Measurements from ENCODE around the gene SUMF1.

The SUMF1 gene

DNA sequence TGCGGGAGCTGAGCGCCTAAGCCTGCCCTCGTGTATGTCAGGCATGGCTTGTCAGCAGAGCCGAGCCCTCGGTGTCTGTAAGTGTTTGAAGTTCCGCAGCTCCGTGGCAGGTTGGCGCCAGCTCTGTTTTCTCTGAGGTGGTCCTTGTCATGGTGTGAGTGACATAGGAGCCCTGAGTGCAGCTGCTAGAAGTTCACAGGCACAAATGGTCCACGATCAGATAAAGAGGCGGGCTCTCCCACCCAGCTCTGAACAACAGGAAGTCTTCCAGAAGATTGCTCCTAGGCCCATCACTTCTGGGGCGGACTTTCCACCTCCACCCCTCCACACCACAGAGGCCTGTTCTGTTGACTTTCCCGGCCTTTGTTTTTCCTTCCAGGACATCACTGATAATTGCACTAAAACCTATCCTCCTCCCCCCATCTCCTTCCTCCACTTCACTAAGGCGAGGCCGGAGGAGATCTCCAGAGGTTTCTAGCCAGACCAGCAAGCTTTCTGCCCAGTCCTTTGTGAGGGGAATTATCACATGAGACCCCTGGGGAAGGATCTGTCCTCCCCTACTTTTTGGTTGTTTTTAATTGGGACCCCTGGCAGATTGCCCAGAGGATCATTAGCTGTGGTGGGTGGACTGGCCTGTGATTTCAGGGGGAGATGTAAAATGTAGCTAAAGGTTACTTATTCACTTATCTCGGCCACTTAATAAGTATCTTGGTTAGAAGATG, 46.0 kb upstream of the SUMF1 start:
- TF ChIP-seq, protein P1, sequence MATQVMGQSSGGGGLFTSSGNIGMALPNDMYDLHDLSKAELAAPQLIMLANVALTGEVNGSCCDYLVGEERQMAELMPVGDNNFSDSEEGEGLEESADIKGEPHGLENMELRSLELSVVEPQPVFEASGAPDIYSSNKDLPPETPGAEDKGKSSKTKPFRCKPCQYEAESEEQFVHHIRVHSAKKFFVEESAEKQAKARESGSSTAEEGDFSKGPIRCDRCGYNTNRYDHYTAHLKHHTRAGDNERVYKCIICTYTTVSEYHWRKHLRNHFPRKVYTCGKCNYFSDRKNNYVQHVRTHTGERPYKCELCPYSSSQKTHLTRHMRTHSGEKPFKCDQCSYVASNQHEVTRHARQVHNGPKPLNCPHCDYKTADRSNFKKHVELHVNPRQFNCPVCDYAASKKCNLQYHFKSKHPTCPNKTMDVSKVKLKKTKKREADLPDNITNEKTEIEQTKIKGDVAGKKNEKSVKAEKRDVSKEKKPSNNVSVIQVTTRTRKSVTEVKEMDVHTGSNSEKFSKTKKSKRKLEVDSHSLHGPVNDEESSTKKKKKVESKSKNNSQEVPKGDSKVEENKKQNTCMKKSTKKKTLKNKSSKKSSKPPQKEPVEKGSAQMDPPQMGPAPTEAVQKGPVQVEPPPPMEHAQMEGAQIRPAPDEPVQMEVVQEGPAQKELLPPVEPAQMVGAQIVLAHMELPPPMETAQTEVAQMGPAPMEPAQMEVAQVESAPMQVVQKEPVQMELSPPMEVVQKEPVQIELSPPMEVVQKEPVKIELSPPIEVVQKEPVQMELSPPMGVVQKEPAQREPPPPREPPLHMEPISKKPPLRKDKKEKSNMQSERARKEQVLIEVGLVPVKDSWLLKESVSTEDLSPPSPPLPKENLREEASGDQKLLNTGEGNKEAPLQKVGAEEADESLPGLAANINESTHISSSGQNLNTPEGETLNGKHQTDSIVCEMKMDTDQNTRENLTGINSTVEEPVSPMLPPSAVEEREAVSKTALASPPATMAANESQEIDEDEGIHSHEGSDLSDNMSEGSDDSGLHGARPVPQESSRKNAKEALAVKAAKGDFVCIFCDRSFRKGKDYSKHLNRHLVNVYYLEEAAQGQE (IDR thresholded peaks at IDR 0.05; ENCODE audit: insufficient read depth in 1 of 2, low read depth in 2 of 2, low read length in 2 of 2) = 0 out of 4 replicates have a peak, but pooled peaks of 1 of the 2 experiments have one; percentile 6
- no peak for TF ChIP-seq TAF1 (IDR thresholded peaks at IDR 0.05; ENCODE audit: borderline replicate concordance, insufficient read depth, low read length)

DNA sequence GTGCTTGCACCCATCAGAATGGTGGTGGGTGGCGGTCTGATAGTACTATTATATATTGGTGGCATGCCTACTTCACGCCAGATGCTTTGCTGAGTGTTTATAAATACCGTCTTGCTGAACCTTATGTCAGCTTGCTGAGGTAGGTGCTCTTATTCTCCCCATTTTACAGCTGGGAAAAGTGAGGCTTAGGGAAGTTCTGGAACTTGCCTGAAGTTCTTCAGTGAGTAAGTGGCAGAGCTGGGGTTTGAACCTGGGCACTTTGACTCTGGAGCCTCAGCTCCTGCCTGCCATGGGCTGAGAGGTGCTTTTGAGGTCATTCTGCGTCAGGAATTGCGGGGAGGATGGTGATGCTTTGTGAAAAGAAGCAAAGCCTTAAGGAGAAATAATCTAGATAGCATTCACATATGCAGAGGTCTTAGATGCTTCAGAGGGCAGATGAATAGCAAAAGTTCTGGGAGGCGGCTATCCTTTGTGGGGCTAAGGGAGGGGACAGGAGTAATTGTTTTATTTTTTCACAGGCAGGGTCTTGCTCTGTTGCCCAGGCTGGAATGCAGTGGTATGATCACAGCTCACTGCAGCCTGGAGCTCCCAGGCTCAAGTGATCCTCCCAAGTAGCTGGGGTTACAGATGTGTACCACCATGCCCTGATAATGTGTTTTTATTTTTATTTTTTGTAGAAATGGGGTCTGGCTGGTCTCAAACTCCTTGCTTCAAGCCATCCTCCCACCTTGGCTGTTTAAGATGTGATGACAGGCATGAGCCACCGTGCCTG, 44.6 kb upstream of the SUMF1 start:
- TF ChIP-seq SIN3A (IDR thresholded peaks at IDR 0.05; ENCODE audit: borderline replicate concordance, insufficient read depth, low read length) (no peak), TAF1 (IDR thresholded peaks at IDR 0.05; ENCODE audit: borderline replicate concordance, insufficient read depth, low read length) (no peak), FOXP2 (optimal IDR thresholded peaks at IDR 0.05; ENCODE audit: borderline replicate concordance, extremely low read depth, extremely low read length, insufficient read depth) (no peak), POLR2AphosphoS5 (IDR thresholded peaks at IDR 0.05; ENCODE audit: low read depth, low read length) (no peak)
- TF ChIP-seq, protein P1 (IDR thresholded peaks at IDR 0.05; ENCODE audit: insufficient read depth in 1 of 2, low read depth in 2 of 2, low read length in 2 of 2) = no peak

DNA sequence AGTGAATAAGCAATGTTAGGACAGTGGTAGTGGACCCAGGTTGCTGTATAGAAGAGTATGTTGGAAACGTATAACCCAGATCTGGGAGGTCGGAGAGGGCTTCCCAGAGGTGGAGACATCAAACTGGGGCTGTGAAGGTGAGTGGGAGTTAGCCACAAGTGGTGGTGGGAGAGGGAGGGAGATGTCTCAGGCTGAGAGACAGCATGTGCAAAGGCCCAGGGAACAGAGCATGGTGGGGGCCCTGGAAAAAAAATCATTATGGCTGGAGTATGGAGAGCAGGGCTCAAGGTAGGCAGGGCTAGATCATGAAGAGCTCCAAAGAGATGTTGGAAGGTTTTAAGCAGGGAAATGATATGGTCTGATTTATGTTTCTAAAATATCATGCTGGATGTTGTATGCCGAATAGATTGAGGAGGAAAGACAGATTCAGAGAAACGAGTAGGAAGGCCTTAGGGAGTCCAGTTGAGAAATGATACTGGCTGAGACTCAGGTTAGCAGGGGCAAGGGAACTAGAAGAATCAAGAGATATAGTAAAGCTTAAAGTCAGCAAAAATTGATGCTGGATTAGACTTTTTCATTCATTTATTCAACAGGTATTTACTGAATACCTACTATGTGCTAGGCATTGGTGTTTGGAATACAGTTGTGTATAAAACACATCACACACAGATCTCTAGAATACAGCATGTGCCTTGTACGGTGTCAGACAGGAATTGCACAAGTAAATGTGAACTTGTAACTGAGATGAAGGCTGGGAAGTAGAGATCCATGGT, 43.1 kb upstream of the SUMF1 start:
- no peak for TF ChIP-seq POLR2AphosphoS5 (IDR thresholded peaks at IDR 0.05; ENCODE audit: low read depth, low read length)
- no peak for TF ChIP-seq TAF1 (IDR thresholded peaks at IDR 0.05; ENCODE audit: borderline replicate concordance, insufficient read depth, low read length)
- TF ChIP-seq, protein P1 (IDR thresholded peaks at IDR 0.05; ENCODE audit: insufficient read depth in 1 of 2, low read depth in 2 of 2, low read length in 2 of 2) = no peak
- TF ChIP-seq SIN3A (IDR thresholded peaks at IDR 0.05; ENCODE audit: borderline replicate concordance, insufficient read depth, low read length) = no peak
- TF ChIP-seq FOXP2 (optimal IDR thresholded peaks at IDR 0.05; ENCODE audit: borderline replicate concordance, extremely low read depth, extremely low read length, insufficient read depth) = no peak

DNA sequence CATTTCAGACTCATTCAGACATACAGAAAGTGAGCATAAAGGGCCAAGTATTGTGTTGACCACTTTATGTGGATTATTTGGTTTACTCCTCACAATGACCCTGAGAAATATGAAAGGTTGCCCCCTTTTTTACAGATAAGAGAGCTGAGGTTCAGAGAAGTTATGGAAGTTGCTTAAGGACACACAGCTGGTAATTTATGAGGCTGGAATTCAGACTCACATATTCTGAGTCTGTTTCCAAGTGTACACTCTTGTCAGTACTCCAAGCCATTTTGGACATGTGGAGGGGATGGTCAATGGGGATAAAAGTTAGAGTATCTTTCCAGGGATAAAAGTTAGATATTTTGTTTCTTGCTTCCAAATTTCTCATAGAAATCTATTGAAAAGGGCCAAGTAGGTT, 42.0 kb upstream of the SUMF1 start:
- TF ChIP-seq FOXP2 (optimal IDR thresholded peaks at IDR 0.05; ENCODE audit: borderline replicate concordance, extremely low read depth, extremely low read length, insufficient read depth) (no peak), SIN3A (IDR thresholded peaks at IDR 0.05; ENCODE audit: borderline replicate concordance, insufficient read depth, low read length) (no peak), POLR2AphosphoS5 (IDR thresholded peaks at IDR 0.05; ENCODE audit: low read depth, low read length) (no peak), TAF1 (IDR thresholded peaks at IDR 0.05; ENCODE audit: borderline replicate concordance, insufficient read depth, low read length) (no peak)
- TF ChIP-seq, protein P1 (IDR thresholded peaks at IDR 0.05; ENCODE audit: insufficient read depth in 1 of 2, low read depth in 2 of 2, low read length in 2 of 2) = no peak

Data from PFSK-1 (cell line).